ENCODE results near the gene ZBTB4.

ZBTB4 gene

DNA sequence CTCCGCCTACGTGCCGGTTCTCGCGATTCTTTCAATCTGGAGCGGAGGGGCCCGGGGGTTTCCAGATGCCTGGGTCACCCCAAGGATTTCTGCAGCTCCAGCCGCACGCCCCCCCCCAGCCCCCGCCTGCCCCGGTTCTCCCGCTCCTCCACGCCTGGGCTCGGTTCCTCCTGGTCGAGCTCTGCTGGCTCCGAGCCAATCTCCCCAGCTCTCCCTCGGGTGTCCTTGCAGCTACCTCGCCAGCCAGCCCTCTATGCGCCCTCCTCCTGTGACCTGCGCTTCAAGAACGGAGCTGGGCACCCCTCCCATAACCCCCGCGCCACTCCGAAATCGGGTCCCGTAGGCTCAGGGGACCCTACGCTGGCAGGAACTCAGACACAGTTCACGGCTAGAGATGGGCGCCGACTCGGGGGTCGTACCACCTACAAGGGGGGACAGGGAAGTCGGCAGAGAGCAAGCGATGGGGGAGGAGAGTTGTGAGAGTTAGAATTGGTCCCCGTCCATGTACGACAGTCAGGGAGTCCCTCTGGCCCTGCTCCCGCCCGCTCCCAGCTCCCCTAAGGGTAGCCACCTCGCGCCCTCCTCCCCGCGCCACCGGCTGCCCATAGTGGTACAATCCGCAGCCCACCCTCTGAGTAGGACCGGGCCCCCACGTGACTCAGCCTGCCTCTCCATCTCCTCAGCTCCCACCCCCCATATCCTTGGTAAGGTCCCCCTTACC lies 39.2 kb downstream of the ZBTB4 start:
- peak; percentile 31 for DNase-seq (ENCODE audit: low spot score)

DNA sequence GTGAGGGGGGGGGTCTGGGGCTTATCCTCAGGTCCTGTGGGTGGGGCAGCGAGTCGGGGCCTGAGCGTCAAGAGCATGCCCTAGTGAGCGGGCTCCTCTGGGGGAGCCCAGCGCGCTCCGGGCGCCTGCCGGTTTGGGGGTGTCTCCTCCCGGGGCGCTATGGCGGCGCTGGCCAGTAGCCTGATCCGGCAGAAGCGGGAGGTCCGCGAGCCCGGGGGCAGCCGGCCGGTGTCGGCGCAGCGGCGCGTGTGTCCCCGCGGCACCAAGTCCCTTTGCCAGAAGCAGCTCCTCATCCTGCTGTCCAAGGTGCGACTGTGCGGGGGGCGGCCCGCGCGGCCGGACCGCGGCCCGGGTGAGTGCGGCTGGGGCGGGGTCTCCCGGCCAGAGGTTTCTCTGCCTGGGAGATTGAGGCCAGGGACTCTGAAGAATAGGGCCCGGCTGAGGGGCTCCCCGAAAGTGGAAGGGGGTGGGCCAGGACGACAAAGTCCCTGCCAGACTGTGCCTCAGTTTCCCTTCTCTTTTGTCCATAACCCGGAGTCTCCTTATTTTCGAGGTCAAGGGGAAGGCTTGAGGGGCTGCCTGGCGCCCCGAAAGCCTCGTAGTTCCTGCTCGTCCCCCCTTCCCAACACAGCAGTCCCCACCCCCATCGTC lies 39.8 kb downstream of the ZBTB4 start, which contains the start of gene FGF11:
Gene FGF11, plus strand, starts transcription at position 51 of the 651 bp plus-strand sequence. Its CDS starts 109 bp downstream, at position 160.
- no peak for DNase-seq (ENCODE audit: low spot score)

GRCh38 chr17:7438656-7439460 lies 40.6 kb downstream of the ZBTB4 start:
- no peak for DNase-seq (ENCODE audit: low spot score)

- no peak for DNase-seq (ENCODE audit: low spot score)
These were observed 41.3 kb downstream of the ZBTB4 start for GRCh38 chr17:7437950-7438614.

- no peak for DNase-seq (ENCODE audit: low spot score)
These were observed 42.0 kb downstream of the ZBTB4 start for GRCh38 chr17:7437369-7437863.

- peak; percentile 72 for DNase-seq (ENCODE audit: low spot score)
These were observed 42.7 kb downstream of the ZBTB4 start for GRCh38 chr17:7436556-7437368.

DNA sequence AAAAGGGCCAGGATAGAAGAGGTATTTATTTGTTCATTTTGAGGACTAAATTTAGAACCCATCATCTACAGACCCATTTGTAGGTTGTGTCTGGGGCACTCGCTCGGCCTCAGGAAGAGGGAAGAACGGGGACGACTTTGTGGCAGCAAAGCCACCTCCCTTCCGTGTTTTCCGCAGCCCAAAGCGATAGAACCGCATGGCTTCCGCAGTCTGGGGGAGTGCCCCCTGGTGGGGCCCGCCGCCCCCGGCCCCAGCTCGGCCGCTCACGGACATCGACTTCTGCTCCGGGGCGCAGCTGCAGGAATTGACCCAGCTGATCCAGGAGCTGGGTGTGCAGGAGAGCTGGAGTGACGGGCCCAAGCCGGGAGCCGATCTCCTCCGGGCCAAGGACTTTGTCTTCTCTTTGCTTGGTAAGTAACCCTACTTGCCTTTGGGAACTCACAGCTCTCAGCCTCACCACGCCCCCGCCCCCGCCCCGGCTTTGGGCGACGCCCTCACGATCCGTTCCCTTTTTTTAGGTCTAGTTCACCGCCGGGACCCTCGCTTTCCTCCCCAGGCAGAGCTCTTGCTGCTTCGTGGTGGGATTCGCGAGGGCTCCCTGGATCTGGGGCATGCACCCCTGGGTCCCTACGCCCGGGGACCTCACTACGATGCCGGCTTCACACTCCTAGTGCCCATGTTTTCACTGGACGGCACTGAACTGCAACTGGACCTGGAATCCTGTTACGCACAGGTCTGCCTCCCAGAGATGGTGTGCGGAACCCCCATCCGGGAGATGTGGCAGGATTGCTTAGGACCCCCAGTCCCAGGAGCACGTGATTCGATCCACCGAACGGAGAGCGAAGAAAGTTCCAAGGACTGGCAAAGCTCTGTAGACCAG lies 43.5 kb downstream of the ZBTB4 start:
- DNase-seq (ENCODE audit: low spot score) = no peak

DNA sequence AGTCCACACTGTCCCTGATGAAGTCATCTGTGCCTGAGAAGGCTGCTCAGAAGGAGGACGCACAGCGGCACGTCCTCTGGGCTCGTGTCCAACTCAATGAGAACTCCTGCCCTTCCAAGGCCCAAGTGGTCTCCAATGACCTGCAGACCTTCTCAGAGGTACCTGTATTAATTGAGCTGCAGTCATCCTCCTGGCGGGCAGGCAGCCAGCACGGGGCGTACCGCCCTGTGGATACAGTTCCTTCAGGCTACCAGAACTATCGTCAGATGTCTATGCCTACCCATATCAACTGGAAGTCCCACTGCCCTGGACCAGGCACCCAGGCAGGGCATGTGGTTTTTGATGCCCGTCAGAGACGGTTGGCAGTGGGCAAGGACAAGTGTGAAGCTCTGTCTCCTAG lies 47.1 kb downstream of the ZBTB4 start:
- no peak for DNase-seq (ENCODE audit: low spot score)

DNA sequence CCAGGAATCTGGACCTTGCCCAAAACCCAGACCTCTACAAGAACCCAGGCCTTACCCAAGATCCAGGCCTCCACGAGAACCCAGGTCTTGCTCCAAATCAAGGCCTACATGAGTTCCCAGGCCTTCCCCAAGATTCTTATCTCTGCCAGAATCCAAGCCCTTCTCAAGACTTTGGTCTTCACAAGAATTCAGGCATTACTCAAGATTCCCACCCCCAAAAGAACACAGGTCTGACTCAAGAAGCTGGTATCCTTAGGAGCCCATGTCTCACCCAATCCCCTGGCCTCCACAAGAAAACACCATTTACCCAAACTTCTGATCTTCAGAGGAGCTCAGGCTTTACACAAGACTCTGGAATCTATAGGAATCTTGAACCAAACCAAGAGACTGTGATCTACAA lies 48.2 kb downstream of the ZBTB4 start:
- no peak for DNase-seq (ENCODE audit: low spot score)

GRCh38 chr17:7429722-7430121 lies 49.7 kb downstream of the ZBTB4 start:
- DNase-seq (ENCODE audit: low spot score) = no peak

GRCh38 chr17:7428557-7428956 lies 50.9 kb downstream of the ZBTB4 start, which contains the start of gene SPEM3:
Gene SPEM3, plus strand, starts transcription at chr17:7428857. Its CDS starts 46 bp downstream, at chr17:7428903.
- no peak for DNase-seq (ENCODE audit: low spot score)

DNA sequence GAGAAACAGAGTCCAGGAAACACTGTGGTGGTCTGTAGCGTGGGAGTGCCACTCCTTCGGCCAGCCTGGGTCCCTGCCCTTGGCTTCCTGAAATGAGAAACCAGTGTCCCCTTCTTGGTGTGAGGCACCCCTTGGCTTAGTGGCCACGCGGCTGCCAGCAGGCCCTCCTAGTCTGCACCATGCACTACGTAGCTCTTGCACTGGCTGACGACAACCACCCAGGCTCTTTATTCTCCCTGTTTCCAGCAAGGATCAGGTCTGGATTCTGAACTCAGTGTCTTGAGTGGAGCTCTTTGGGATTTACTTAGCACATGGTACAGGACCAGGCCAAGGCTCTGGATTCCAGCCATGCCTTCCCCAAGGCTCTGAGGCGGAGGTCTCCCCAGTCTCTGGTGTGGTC lies 51.9 kb downstream of the ZBTB4 start:
- DNase-seq (ENCODE audit: low spot score) = no peak

DNA sequence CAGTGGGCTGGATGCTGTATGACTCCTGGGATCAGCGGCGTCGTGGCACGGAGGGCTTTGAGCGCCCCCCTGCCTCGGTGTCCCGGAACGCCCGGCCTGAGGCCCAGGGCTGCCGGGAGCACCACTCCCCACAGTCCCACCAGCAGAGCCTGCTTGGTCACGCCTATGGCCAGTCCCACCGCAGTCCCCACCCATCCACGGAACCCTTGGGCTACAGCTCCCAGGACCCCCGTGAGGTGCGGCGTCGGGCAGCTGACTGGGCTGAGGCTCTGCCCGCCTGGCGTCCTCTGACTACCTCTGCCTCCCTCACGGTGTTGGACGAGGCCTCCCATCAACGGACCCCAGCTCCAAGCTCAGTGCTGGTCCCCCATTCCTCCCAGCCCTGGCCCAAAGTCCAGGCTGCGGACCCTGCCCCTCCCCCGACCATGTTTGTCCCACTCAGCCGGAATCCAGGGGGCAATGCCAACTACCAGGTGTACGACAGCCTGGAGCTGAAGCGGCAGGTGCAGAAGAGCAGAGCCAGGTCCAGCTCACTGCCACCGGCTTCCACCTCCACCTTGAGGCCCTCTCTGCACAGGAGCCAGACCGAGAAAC lies 52.4 kb downstream of the ZBTB4 start:
- no peak for DNase-seq (ENCODE audit: low spot score)

- DNase-seq (ENCODE audit: low spot score) = no peak
These were observed 53.1 kb downstream of the ZBTB4 start for GRCh38 chr17:7426203-7426863.

DNA sequence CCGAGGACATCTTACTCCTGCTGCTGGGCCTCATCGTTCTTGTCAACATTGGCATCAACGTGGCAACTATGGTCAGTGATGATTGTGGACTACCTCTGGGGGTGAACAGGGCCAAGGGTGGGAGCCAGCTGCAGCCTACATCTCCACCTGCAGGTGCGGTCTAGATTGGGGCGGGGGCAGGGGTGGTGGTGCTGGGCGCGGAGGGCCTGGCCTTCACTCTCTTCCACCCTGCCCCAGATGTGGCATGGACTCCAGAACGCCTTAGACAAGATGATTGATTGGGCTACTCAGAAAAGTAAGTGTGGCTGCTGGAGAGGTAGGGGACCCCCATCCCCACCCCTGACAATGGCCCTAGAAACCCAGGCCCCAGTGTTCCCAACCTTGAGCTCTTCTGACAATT lies 53.7 kb downstream of the ZBTB4 start:
- no peak for DNase-seq (ENCODE audit: low spot score)

DNA sequence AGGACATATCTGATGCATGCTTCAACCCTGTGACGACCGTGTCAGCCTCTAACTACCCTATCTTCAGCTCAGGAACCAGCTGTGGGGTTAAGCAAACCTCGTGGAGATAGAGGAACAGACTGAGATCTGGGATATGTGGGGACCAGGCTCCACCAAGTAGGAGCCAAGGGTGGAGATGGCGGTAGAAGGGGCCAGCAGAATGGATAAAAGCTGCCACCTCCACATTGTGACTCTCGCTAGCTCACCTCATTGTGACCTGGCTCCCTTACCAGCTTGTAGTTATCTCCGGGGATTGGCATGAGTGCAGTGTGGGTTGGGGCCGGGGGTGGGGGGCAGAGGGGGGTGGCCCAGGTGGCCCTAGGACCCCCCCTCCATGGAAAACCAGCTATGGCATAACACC lies 54.1 kb downstream of the ZBTB4 start, which contains the start of gene SPEM2:
Gene SPEM2, plus strand, starts transcription at position 301 of the 400 bp plus-strand sequence. Its CDS starts 73 bp downstream, at position 374.
- DNase-seq (ENCODE audit: low spot score) = no peak

DNA sequence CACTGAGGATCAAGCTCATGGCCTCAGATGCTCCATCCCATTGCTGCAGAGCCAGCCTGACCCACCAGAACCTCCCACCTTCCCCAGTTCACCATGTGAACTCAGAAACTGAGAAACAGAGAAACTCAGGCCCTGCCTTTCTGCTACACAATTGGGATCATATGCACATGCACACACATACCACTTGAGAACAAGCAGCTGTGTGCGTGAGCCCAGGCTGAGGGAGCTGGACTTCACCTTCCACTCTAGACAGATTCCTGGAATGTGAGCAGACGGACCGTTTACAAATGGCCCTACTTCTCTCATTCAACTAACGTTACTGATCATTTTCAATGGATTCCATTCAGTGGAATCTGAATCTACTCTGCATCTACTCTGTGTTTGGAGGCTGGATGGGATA lies 55.8 kb downstream of the ZBTB4 start:
- DNase-seq (ENCODE audit: low spot score) = no peak

DNA sequence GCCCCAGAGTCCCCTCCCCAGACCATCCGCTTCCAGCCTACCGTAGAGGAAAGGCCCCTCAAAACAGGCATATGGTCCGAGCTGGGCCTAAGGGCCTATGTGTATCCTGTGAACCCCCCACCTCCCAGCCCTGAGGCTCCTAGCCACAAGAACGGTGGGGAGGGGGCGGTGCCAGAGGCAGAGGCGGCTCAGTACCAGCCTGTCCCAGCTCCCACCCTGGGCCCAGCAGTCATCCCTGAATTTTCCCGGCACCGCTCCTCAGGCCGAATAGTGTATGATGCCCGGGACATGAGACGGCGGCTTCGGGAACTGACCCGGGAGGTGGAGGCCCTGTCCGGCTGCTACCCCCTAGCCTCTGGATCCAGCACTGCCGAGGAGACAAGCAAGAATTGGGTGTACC lies 58.2 kb downstream of the ZBTB4 start:
- no peak for DNase-seq (ENCODE audit: low spot score)
